Bronchial smooth muscle cell (primary cell): ENCODE measurements around the gene RNF34. TPM values are rescaled to one million over a fixed set of nuclear protein-coding genes. Genes with fewer than 3 reads are reported as not detected.

ENCODE experiments used
- total RNA-seq: library from RNA; depleted of rRNA; stranded (reverse); fragments of >200 nt; gene quantifications from 2 replicates; pipeline ENCODE4 v1.2.1, GENCODE V29; 2014

The RNF34 gene, protein sequence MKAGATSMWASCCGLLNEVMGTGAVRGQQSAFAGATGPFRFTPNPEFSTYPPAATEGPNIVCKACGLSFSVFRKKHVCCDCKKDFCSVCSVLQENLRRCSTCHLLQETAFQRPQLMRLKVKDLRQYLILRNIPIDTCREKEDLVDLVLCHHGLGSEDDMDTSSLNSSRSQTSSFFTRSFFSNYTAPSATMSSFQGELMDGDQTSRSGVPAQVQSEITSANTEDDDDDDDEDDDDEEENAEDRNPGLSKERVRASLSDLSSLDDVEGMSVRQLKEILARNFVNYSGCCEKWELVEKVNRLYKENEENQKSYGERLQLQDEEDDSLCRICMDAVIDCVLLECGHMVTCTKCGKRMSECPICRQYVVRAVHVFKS
- total RNA-seq = 70.6 and 105 TPM in 2 replicates

DNA sequence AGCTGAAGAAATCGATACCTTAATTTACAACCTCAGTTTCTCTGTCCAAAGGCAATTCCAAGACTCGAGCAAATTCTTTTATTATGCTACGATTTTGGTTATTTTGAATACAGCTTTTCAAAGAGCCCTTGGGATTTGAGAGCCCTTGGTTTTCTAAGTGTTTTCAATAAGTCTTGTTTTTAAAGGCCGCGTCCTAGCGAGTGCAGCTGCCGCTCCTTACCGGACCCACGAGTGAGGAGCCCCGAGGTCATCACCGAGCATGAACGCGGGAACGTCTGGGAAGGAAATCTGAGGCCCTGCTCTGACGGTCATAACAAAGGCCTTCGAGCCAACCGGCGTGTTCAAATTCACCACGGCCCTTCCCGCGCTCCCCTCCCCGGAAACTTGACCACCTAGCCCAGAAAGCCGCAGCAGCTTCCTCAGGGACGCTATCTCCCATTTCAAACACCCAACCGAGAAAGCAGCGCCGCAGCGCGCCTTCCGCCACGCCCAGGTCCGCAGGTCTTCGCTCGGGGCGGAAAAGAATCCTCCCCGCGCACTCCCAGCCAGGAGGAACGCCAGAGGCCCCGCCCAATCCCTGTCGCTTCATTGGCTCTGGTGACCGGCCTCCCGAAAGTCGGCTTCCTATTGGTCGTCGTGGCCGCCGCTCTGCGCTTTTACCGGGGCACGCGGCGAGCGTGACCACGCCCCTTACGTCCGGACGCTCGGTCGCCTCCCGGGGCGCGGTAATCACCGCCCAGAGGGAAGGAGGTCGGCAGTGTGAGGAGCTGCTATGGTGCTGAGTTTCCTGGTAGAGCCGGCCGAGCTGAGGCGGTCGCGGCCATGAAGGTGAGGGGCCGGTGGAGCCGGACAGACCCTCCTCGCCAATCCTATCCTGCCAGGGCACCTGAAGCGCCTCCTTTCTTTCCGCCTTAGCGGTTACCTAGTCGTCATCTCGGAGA is at the start of gene RNF34:
RNF34 (plus strand) TSS at position 728 of the 941 bp plus-strand sequence; CDS start at position 823, 95 bp downstream.

DNA sequence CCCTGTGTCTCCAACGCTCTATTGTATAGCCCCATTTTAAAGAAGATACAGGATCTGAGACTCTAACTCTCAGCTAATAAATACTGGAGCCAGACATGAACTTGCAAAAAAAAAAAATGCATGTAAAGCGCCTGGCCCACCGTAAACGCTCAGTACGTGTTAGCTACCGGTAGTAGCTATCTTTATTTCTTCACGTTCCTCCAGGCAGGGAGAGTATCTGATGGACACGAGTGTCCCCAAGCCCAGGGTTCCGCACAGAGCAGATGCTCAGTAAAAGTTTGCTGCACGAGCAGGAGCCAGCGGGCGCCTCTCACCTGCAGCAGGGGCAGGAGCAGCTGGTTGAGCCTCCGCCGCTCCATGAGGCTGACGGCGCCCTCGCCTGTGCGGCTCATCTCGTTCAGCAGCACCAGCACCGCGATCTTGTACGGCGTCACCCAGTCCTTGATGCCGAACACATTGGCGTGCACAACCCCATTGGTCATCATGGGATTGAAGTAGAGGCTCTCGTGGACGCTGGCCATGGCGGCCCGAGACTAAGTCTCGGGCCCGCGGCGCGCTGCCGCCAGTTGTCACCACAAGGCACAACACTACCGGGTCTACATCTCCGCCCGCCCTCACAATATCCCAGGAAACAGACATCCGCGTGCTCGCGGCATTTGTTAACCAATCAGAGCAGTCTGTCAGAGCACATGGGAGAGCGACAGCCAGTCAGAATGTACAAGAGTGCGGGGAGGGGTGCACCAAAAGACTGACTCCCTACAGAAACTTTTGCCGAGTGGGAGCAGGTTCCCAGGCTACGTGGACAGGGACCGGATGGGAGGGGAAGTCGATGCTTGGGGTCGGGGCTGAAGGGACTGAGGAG is 47.9 kb upstream of the RNF34 start, which contains the start of gene ANAPC5:
ANAPC5 (minus strand) TSS at position 592 of the 862 bp plus-strand sequence; CDS start at position 521, 71 bp downstream.

Other genes starting within 250 kb of the RNF34 start
- 14.0 and 16.9 TPM in 2 replicates for gene P2RX4, start 190.0 kb upstream of the RNF34 start, total RNA-seq
- 8.9 and 10.4 TPM in 2 replicates for gene CAMKK2, start 103.4 kb upstream of the RNF34 start, total RNA-seq
- gene ANAPC5, start 47.7 kb upstream of the RNF34 start, total RNA-seq = 100 and 126 TPM in 2 replicates
- 17.7 and 18.4 TPM in 2 replicates for gene KDM2B, start 180.9 kb downstream of the RNF34 start, total RNA-seq
- 5.0 and 5.4 TPM in 2 replicates for gene ORAI1, start 226.4 kb downstream of the RNF34 start, total RNA-seq